Stimulated activated CD8-positive, alpha-beta memory T cell treated with anti-CD3 and anti-CD28 coated beads, Interleukin-4, amount 100 ng/mL, for 1 hour (primary cell): ENCODE data around the gene BEAN1.

ENCODE experiments used
- DNase-seq, 2 donors: peaks; one replicate each; pipeline ENCODE4 v3.0.0-alpha.2; 2020; ENCODE audit warnings: low read depth in 2 of 2, low spot score in 1 of 2

BEAN1 gene

GRCh38 chr16:66395806-66396555 lies 31.1 kb upstream of the BEAN1 start:
- DNase-seq: no peak

GRCh38 chr16:66397736-66398433 lies 29.2 kb upstream of the BEAN1 start:
- no peak for DNase-seq

- DNase-seq: no peak
Observed at GRCh38 chr16:66399031-66399430, 28.1 kb upstream of the BEAN1 start.

GRCh38 chr16:66399930-66400329 lies 27.2 kb upstream of the BEAN1 start:
- no peak for DNase-seq

GRCh38 chr16:66400503-66401380 lies 26.4 kb upstream of the BEAN1 start:
- no peak for DNase-seq

- no peak for DNase-seq
Observed at GRCh38 chr16:66401610-66402009, 25.5 kb upstream of the BEAN1 start.

- no peak for DNase-seq
Observed at GRCh38 chr16:66402166-66402565, 24.9 kb upstream of the BEAN1 start.

- DNase-seq: no peak
Observed at GRCh38 chr16:66402591-66403230, 24.4 kb upstream of the BEAN1 start.

- no peak for DNase-seq
Observed at GRCh38 chr16:66403531-66404145, 23.5 kb upstream of the BEAN1 start.

- DNase-seq: no peak
Observed at GRCh38 chr16:66405057-66405783, 21.9 kb upstream of the BEAN1 start.

- peak; percentile 79 to 86 for DNase-seq
Observed at GRCh38 chr16:66406534-66407221, 20.4 kb upstream of the BEAN1 start.

GRCh38 chr16:66408163-66409048 lies 18.7 kb upstream of the BEAN1 start:
- DNase-seq: no peak

- DNase-seq: no peak
Observed at GRCh38 chr16:66409156-66409555, 17.9 kb upstream of the BEAN1 start.

- DNase-seq: no peak
Observed at GRCh38 chr16:66412182-66412581, 14.9 kb upstream of the BEAN1 start.

- DNase-seq: no peak
Observed at GRCh38 chr16:66414891-66415290, 12.2 kb upstream of the BEAN1 start.

GRCh38 chr16:66416136-66416535 lies 11.0 kb upstream of the BEAN1 start:
- no peak for DNase-seq

GRCh38 chr16:66416939-66417700 lies 10.0 kb upstream of the BEAN1 start:
- no peak for DNase-seq
